ENCODE results near the gene TCF7L1.
"Not testable (repeated sequence)": the region's sequence is repeated elsewhere in the genome, so short reads cannot be mapped to it uniquely, and the experiment has no call there.

The TCF7L1 gene

DNA sequence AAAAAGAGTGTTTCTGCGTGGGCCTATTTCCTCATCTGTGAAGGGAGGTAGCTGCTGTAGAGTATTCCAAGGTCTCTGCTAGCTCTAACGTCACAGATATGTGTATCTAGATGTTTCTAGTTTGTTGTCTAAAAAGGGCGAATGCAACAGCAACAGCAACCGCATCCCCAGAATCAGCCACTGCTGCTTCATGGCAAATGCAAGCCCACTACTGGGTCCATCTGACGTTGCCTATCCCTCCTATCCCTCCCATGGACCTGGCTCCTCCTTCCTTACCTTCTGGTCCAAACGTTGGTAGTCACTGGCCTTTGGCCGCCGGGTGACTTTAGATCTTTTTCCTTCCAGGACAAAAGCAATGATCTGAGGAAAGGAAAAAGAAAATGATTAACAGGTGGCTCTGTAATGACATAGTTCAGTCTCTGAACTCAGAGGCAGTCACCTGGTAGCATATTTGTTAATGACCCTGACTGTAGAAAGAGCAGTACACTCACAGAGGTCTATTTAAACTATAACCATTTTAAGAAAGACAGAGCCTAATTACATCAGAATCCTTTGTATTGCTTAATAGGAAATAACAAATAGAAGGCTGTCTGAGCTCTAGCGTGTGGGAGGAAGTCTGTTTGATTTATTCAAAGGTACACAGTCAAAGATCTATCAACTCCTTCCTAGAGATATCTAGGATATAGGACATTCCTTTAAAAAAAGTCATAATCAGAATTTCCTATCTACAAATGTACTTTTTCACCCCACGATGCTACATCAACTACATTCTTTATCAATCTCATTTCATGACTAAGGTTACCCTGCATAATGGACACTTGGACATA lies 191.7 kb downstream of the TCF7L1 start:
- TF ChIP-seq, protein P1, sequence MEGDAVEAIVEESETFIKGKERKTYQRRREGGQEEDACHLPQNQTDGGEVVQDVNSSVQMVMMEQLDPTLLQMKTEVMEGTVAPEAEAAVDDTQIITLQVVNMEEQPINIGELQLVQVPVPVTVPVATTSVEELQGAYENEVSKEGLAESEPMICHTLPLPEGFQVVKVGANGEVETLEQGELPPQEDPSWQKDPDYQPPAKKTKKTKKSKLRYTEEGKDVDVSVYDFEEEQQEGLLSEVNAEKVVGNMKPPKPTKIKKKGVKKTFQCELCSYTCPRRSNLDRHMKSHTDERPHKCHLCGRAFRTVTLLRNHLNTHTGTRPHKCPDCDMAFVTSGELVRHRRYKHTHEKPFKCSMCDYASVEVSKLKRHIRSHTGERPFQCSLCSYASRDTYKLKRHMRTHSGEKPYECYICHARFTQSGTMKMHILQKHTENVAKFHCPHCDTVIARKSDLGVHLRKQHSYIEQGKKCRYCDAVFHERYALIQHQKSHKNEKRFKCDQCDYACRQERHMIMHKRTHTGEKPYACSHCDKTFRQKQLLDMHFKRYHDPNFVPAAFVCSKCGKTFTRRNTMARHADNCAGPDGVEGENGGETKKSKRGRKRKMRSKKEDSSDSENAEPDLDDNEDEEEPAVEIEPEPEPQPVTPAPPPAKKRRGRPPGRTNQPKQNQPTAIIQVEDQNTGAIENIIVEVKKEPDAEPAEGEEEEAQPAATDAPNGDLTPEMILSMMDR (IDR thresholded peaks at IDR 0.05; ENCODE audit: borderline replicate concordance, insufficient read depth, low read depth, low read length), result no peak
- peak overlapping the region; percentile 74 for H3K4me3 ChIP-seq (ENCODE audit: low read depth, low read length)

DNA sequence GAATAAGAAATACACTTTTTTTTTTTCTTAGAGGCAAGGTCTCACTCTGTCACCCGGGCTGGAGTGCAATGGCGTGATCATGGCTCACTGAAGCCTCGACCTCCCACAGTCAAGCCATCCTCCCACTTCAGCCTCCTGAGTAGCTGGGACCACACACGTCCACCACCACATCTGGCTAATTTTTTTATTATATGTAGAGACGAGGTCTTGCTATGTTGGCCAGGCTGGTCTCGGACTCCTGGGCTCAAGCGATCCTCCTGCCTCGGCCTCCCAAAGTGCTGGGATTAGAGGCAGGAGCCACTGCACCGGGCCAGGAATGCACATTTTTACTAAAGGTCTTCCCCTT lies 192.2 kb downstream of the TCF7L1 start:
- H3K4me3 ChIP-seq (ENCODE audit: low read depth, low read length), result peak overlapping the region; percentile 74
- TF ChIP-seq, protein P1 (IDR thresholded peaks at IDR 0.05; ENCODE audit: borderline replicate concordance, insufficient read depth, low read depth, low read length), result no peak

DNA sequence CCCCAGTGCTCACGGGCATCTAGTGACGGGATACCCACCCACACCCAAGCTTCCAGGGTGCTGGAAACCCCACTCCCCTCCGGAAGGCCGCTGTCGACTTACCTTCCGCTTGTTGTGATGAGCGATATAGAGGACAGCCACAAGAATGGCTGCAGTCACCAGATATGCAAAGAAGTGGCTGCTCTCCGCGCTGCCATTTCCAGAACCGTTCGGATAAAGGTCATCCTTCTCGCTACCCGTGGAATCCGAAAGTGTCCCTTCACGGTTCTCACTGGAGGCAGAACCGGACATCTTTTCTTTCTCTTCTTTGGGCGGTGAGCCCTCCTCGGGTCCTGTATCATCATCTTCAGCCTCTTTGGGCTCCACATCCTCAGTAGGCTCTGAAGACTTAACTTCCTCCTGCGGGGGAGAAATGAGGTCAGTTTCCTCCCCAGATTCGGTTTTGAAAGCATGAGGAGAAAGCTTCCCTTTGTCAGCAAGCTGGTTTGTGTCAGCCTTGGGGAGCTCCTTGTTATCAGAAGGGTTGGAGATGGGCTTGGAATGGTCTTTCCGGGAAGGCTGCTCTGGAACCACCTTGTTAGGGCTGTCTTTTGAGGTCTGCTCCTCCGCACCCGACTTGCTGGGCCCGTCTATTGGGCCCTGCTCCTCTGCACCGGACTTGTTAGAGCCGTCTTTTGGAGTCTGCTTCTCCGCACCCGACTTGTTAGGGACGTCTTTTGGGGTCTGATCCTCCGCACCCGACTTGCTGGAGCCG lies 193.4 kb downstream of the TCF7L1 start:
- TF ChIP-seq, protein P1 (IDR thresholded peaks at IDR 0.05; ENCODE audit: borderline replicate concordance, insufficient read depth, low read depth, low read length), result no peak
- peak overlapping the region; percentile 74 for H3K4me3 ChIP-seq (ENCODE audit: low read depth, low read length)

DNA sequence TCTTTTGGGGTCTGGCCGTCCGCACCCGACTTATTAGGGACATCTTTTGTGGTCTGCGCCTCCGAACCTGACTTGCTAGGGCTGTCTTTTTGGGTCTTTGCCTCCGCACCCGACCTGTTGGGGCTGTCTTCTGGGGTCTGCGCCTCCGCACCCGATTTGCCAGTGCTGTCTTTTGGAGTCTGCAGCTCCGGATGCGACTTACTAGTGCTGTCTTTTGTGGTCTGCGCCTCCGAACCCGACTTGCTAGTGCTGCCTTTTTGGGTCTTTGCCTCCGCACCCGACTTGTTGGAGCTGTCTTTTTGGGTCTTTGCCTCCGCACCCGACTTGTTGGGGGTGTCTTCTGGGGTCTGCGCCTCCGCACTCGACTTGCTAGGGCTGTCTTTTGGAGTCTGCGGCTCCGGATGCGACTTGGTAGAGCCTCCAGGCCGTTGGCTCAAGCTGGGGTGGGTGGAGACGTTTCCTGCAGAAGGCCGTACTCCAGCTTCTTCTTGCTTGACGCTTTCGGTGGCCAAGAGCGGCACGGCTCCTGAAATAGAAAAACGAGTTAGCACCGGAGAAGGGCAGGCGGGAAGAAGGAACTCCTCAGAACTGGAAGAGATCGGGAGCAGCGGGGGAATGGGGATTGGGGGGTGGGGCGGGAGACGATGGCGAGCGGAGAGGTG lies 194.1 kb downstream of the TCF7L1 start:
- TF ChIP-seq, protein P1 (IDR thresholded peaks at IDR 0.05; ENCODE audit: borderline replicate concordance, insufficient read depth, low read depth, low read length), result no peak
- H3K4me3 ChIP-seq (ENCODE audit: low read depth, low read length), result peak overlapping the region; percentile 74

DNA sequence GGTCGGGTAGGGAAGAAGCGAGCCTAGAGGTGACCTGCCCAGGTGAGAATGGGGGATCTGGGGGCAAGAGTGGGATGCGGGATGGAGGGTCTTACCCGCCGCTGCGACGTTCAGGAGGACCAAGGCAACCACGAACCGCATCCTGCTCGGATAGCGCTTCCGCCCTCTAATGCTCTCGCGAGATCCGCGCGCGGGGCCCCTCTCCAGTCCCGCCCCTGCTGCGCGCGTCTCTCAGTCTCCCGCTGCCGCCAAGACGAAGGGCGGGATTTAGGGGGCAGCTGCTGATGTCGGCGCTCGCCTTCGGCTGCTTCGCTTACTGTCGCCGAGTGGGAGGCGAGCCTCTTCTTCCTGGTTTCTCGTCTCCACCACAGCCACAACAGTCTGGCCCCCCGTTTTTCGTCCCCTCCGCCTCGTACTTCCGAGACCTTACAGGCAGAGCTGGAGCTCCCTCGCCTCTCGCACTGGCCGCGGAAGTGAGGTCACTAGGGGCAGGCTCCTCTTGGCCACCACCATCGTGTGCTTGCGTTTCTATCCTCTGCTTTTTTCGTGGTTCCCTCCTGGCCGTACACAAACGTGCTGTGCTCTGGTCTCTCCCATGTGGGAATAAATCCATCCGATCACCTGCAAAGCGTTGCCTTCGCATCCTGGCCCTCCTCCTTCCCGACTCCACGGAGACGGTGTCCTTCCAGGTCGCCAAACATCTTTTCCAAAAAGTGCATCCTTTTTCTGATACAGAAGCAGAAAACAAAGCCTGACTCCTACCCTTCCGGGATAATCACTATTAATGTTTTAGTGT lies 194.8 kb downstream of the TCF7L1 start, which contains the start of gene TGOLN2:
Gene TGOLN2, minus strand, starts transcription at position 168 of the 796 bp plus-strand sequence. Its CDS starts 27 bp downstream, at position 141.
- TF ChIP-seq, protein P1 (IDR thresholded peaks at IDR 0.05; ENCODE audit: borderline replicate concordance, insufficient read depth, low read depth, low read length), result 0 out of 2 replicates have a peak, but pooled peaks have one; percentile 1
- H3K4me3 ChIP-seq (ENCODE audit: low read depth, low read length), result peak within 1 kb of the TSS; percentile 74

DNA sequence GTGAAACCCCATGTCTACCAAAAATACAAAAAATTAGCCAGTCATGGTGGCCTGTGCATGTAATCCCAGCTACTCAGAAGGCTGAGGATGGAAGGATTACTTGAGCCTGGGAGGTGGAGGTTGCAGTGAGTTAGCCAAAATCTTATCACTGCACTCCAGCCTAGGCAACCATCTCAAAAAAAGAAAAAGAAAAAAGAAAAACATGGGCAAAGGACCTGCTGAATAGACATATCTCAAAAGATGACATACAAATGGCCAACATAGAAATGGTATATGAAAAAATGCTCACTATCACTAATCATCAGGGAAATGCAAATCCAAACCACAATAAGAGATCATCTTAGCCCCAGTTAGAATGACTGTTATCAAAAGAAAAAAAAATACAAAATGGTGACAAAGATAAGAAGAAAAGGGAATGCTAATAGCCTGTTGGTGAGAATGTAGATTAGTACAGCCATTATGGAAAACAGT lies 196.0 kb downstream of the TCF7L1 start:
- no peak overlapping the region for H3K4me3 ChIP-seq (ENCODE audit: low read depth, low read length)
- TF ChIP-seq, protein P1 (IDR thresholded peaks at IDR 0.05; ENCODE audit: borderline replicate concordance, insufficient read depth, low read depth, low read length), result no peak

DNA sequence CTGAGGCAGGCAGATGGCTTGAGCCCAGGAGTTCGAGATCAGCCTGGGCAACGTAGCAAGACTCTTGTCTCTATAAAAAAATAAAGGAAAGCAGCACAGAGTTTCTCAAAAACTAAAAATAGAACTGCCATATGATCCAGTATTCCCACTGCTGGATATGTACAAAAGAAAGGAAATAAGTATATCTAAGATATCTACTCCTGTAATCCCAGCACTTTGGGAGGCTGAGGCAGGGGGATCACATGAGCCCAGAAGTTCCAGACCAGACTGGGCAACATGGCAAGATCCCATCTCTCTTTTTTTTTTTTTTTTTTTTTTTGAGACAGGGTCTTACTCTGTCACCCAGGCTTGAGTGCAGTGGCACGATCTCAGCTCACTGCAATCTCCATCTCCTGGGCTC lies 196.5 kb downstream of the TCF7L1 start:
- not testable (repeated sequence) for H3K4me3 ChIP-seq (ENCODE audit: low read depth, low read length)
